ENCODE data around the gene EDC3. TPM values are rescaled to one million over a fixed set of nuclear protein-coding genes. Genes with fewer than 3 reads are reported as not detected.

EDC3 gene
- total RNA-seq, 4 donors from 2014 or later = 8.7 to 40.6 (median 17.9) TPM

GRCh38 chr15:74725845-74726773, 30.3 kb upstream of the EDC3 start:
- intact Hi-C loops (cut with DNase I; ENCODE audit: low total_unique reads) = no loop called here
- H3K4me1 ChIP-seq = peaks cover 0 to 6% of the 10 kb centered on the region in 2 donors
- no peak overlapping the region for H3K27ac ChIP-seq
- no peaks in the 10 kb centered on the region for H3K36me3 ChIP-seq
- no peaks in the 10 kb centered on the region for H3K9me3 ChIP-seq
- peaks cover 0 to 5% of the 10 kb centered on the region in 2 donors for H3K27me3 ChIP-seq
- DNase-seq = peak in 1 of 2 donors; percentile 28
- H3K4me3 ChIP-seq = peak overlapping the region; percentile 40 to 43
- TF ChIP-seq, protein P1, sequence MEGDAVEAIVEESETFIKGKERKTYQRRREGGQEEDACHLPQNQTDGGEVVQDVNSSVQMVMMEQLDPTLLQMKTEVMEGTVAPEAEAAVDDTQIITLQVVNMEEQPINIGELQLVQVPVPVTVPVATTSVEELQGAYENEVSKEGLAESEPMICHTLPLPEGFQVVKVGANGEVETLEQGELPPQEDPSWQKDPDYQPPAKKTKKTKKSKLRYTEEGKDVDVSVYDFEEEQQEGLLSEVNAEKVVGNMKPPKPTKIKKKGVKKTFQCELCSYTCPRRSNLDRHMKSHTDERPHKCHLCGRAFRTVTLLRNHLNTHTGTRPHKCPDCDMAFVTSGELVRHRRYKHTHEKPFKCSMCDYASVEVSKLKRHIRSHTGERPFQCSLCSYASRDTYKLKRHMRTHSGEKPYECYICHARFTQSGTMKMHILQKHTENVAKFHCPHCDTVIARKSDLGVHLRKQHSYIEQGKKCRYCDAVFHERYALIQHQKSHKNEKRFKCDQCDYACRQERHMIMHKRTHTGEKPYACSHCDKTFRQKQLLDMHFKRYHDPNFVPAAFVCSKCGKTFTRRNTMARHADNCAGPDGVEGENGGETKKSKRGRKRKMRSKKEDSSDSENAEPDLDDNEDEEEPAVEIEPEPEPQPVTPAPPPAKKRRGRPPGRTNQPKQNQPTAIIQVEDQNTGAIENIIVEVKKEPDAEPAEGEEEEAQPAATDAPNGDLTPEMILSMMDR (IDR thresholded peaks at IDR 0.05) = no peak
- TF ChIP-seq POLR2A (IDR thresholded peaks at IDR 0.05) = no peak

GRCh38 chr15:74725225-74725774, 29.5 kb upstream of the EDC3 start, which contains the start of gene CYP1A1:
CYP1A1 (minus strand) TSS chr15:74725528; CDS start chr15:74723097, 2,431 bp downstream.
- DNase-seq = no peak
- Histone ChIP-seq H3K36me3 (no peaks in the 10 kb centered on the region), H3K4me1 (peaks cover 0 to 6% of the 10 kb centered on the region in 2 donors), H3K27me3 (peaks cover 0 to 5% of the 10 kb centered on the region in 2 donors), H3K27ac (no peak within 1 kb of the TSS), H3K9me3 (no peaks in the 10 kb centered on the region), H3K4me3 (peak within 1 kb of the TSS; percentile 40 to 43)
- intact Hi-C loops (cut with DNase I; ENCODE audit: low total_unique reads) = no loop called here
- TF ChIP-seq, protein P1 (IDR thresholded peaks at IDR 0.05) = no peak
- no peak for TF ChIP-seq POLR2A (IDR thresholded peaks at IDR 0.05)

GRCh38 chr15:74724570-74725224, 28.9 kb upstream of the EDC3 start:
- no peak for DNase-seq
- TF ChIP-seq, protein P1 (IDR thresholded peaks at IDR 0.05) = no peak
- no peak for TF ChIP-seq POLR2A (IDR thresholded peaks at IDR 0.05)
- intact Hi-C loops (cut with DNase I; ENCODE audit: low total_unique reads) = no loop called here
- no peaks in the 10 kb centered on the region for H3K36me3 ChIP-seq
- no peaks in the 10 kb centered on the region for H3K9me3 ChIP-seq
- H3K4me1 ChIP-seq = peaks cover 0 to 6% of the 10 kb centered on the region in 2 donors
- no peak overlapping the region for H3K4me3 ChIP-seq
- peaks cover 0 to 5% of the 10 kb centered on the region in 2 donors for H3K27me3 ChIP-seq
- no peak overlapping the region for H3K27ac ChIP-seq

DNA sequence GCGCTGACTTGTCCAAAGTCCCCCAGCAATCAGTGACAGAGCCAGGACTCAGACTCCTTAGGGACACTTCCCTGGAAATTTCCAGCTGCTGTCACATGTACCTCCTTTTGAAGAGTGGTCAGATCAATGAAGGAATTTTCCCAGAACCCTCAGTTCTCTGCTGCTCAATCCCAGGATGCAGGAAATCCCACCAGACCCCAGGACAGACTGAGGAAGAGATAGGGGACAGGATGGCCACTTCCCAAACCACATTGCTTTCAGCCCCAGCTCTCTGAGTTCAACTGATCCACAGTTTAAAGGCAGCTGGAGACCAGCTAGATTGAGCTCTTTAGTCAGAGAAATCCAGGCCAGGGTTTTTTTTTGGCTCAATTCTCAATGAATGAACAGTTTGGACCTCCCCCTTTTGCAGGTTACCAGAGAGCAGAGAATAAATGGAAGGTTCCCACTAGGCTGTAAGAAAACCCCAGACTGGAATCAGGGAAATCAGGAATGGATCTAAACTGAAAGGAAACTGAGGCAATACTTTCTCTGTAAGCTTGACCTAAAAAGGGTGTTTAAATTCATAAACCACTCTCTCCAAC, 28.0 kb upstream of the EDC3 start:
- peaks cover 0 to 6% of the 10 kb centered on the region in 2 donors for H3K4me1 ChIP-seq
- TF ChIP-seq POLR2A (IDR thresholded peaks at IDR 0.05) = no peak
- TF ChIP-seq, protein P1 (IDR thresholded peaks at IDR 0.05) = peak in 2 of 4 experiments; percentile 4 to 15
- H3K4me3 ChIP-seq = no peak overlapping the region
- H3K27ac ChIP-seq = no peak overlapping the region
- DNase-seq = no peak
- H3K9me3 ChIP-seq = no peaks in the 10 kb centered on the region
- no peaks in the 10 kb centered on the region for H3K36me3 ChIP-seq
- intact Hi-C loops (cut with DNase I; ENCODE audit: low total_unique reads) = no loop called here
- H3K27me3 ChIP-seq = peaks cover 0 to 5% of the 10 kb centered on the region in 2 donors
